Naive thymus-derived CD4-positive, alpha-beta T cell (primary cell): Measurements from ENCODE around the gene MYL3. TPM values are rescaled to one million over a fixed set of nuclear protein-coding genes. Genes with fewer than 3 reads are reported as not detected.

Experiments
- ATAC-seq: fragments of 150-1000 bp; cut with Tn5 transposase; 2 replicates; pipeline ENCODE4 v1.10.0; 2021; ENCODE audit warnings: mild to moderate bottlenecking, moderate library complexity
- CTCF ChIA-PET: fragments of 350-600 bp; sonication (Branson Sonifier 250); formaldehyde crosslinking; loops from one replicate; lab custom pipeline; 2021; ENCODE audit warnings: antibody characterized with exemption; lab: Charles Lee
- POLR2A ChIA-PET: fragments of 350-600 bp; sonication (Branson Sonifier 250); formaldehyde crosslinking; loops from one replicate; lab custom pipeline; 2021; ENCODE audit warnings: antibody characterized with exemption, inconsistent platforms; lab: Charles Lee
- DNase-seq, 9 donors: peaks; one replicate each; pipeline versions ENCODE4 v3.0.0 to v3.0.0-alpha.2; 2020 to 2022; ENCODE audit warnings: mixed read lengths in 1 of 9
- H3K27ac ChIP-seq: one replicate; pipeline ENCODE4 v1.7.0; 2013; ENCODE audit warnings: mild to moderate bottlenecking, low read depth, low read length, moderate library complexity
- H3K27me3 ChIP-seq, 2 donors: one replicate each; pipeline ENCODE4 v1.7.0; 2013; ENCODE audit warnings: low read length in 2 of 2, mild to moderate bottlenecking in 2 of 2, moderate library complexity in 2 of 2; ENCODE audit not compliant: control insufficient read depth in 2 of 2, insufficient read depth in 2 of 2
- H3K36me3 ChIP-seq, 3 experiments: 1 replicate in 2 of 3; 2 replicates in 1 of 3; pipeline ENCODE4 v1.7.0; 2013; ENCODE audit warnings: low read length in 3 of 3, mild to moderate bottlenecking in 3 of 3, moderate library complexity in 1 of 3; ENCODE audit not compliant: insufficient read depth in 3 of 3, control insufficient read depth in 2 of 3
- H3K4me1 ChIP-seq, 2 donors: one replicate each; pipeline ENCODE4 v1.7.0; 2013; ENCODE audit warnings: low read length in 2 of 2, mild to moderate bottlenecking in 2 of 2, moderate library complexity in 1 of 2; ENCODE audit not compliant: control insufficient read depth in 2 of 2, insufficient read depth in 2 of 2
- H3K4me3 ChIP-seq: 2 replicates; pipeline ENCODE4 v1.7.0; 2013; ENCODE audit warnings: mild to moderate bottlenecking, low read length
- H3K9me3 ChIP-seq, 3 experiments: 1 replicate in 2 of 3; 2 replicates in 1 of 3; pipeline ENCODE4 v1.7.0; 2013; ENCODE audit warnings: low read length in 3 of 3; ENCODE audit not compliant: control insufficient read depth in 2 of 3
- H3K27ac Mint-ChIP-seq, 9 donors: one replicate each; pipeline ENCODE4 v1.8.0; 2020 to 2022; ENCODE audit warnings: mixed read lengths in 9 of 9, mild to moderate bottlenecking in 8 of 9, moderate library complexity in 5 of 9, inconsistent platforms in 2 of 9
- H3K27me3 Mint-ChIP-seq, 5 donors: one replicate each; pipeline ENCODE4 v1.8.0; 2021 to 2022; ENCODE audit warnings: mixed read lengths in 5 of 5, mild to moderate bottlenecking in 1 of 5
- H3K36me3 Mint-ChIP-seq, 5 donors: one replicate each; pipeline ENCODE4 v1.8.0; 2020 to 2022; ENCODE audit warnings: mixed read lengths in 5 of 5, mild to moderate bottlenecking in 3 of 5, inconsistent platforms in 1 of 5
- H3K4me1 Mint-ChIP-seq, 7 donors: one replicate each; pipeline ENCODE4 v1.8.0; 2020 to 2022; ENCODE audit warnings: mixed read lengths in 7 of 7, mild to moderate bottlenecking in 3 of 7, inconsistent platforms in 1 of 7
- H3K4me3 Mint-ChIP-seq, 10 donors: one replicate each; pipeline ENCODE4 v1.8.0; 2020 to 2022; ENCODE audit warnings: mild to moderate bottlenecking in 10 of 10, mixed read lengths in 10 of 10, moderate library complexity in 6 of 10, inconsistent platforms in 2 of 10
- H3K9me3 Mint-ChIP-seq, 11 donors: one replicate each; pipeline ENCODE4 v1.8.0; 2020 to 2022; ENCODE audit warnings: mixed read lengths in 11 of 11, mild to moderate bottlenecking in 4 of 11, inconsistent platforms in 1 of 11, moderate library complexity in 1 of 11
- intact Hi-C, 2 donors: fragments of 100-400 bp; cut with micrococcal nuclease; formaldehyde crosslinking; loops; one replicate each; pipeline ENCODE4 v1.15.1; 2023
- polyA plus RNA-seq, 2 donors: library from polyadenylated mRNA; unstranded; fragments of 300-500 nt; fragmentation: Illumina TruSeq; gene quantifications; one replicate each; pipeline ENCODE4 v1.2.3, GENCODE V29; 2021
- total RNA-seq, 6 experiments: library from RNA in 5 of 6; stranded (reverse) in 5 of 6; gene quantifications; 1 replicate in 5 of 6; 2 replicates in 1 of 6; pipeline ENCODE4 v1.2.3 and lab custom pipeline; 2021 to 2026

MYL3 gene
- total and polyA plus RNA-seq, 7 experiments from 2014 or later, result not detected

GRCh38 chr3:46900007-46900292 lies 36.7 kb upstream of the MYL3 start:
- H3K36me3 ChIP-seq, result no peaks in the 10 kb centered on the region
- no peaks in the 10 kb centered on the region for H3K27me3 ChIP-seq
- intact Hi-C loops, result no loop called here
- Mint-ChIP-seq H3K36me3 (no peaks in the 10 kb centered on the region), H3K4me1 (peaks cover 0 to 10% (median 4%) of the 10 kb centered on the region in 7 donors), H3K27me3 (peaks cover 10 to 31% (median 26%) of the 10 kb centered on the region in 5 donors), H3K27ac (no peak overlapping the region), H3K9me3 (no peaks in the 10 kb centered on the region), H3K4me3 (no peak overlapping the region)
- ATAC-seq (no peak), DNase-seq (no peak)
- CTCF ChIA-PET, result interaction anchor here (1.0 to 1.4 kb wide), 2 partner anchors 9 to 198 kb away, joined by 3 to 4 read pairs; no protein-coding TSS in a partner anchor
- H3K4me3 ChIP-seq, result no peak overlapping the region
- H3K4me1 ChIP-seq, result no peaks in the 10 kb centered on the region
- no peaks in the 10 kb centered on the region for H3K9me3 ChIP-seq
- POLR2A ChIA-PET, result no interaction called here
- H3K27ac ChIP-seq, result no peak overlapping the region

DNA sequence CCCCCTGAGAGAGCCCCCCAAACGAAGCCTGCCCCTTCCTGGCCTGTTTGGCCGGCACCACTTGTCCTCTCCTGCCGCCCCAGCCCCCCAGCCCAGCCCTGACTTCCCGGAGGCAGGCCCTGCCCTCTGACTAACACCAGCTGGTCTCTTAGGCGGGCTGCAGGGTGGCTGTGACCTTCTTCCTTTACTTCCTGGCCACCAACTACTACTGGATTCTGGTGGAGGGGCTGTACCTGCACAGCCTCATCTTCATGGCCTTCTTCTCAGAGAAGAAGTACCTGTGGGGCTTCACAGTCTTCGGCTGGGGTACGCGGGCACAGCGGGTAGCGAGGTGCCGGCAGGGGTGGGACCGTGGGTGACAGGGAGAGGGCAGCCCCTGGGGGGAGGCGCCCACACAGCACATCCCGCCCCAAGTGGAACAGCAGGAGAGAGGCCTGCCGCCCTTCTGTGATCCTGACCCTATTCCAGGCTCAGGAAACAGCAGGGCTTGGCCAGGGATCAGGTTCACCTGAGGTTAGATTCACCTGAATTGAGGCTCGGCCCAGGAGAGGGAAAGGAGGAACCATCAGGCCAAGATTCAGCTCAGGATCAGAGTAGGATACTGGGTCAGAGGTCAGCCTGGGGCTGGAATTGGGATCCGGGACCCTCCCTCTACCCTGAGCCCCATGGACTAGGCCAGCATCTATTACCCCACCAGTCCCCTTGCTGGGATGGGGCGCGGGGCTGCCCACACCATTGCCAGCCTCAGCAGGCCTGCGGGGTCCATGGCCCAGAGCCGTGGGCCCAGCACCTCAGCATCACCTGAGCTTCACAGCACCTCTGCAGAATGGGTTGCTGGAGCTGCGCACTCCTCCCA lies 36.1 kb upstream of the MYL3 start:
- Mint-ChIP-seq H3K4me1 (peaks cover 0 to 10% (median 4%) of the 10 kb centered on the region in 7 donors), H3K4me3 (peak overlapping the region in 3 of 10 donors; percentile 19 to 52 (median 27)), H3K27me3 (peaks cover 11 to 33% (median 26%) of the 10 kb centered on the region in 5 donors), H3K36me3 (no peaks in the 10 kb centered on the region), H3K27ac (peak overlapping the region in 1 of 9 donors; percentile 59), H3K9me3 (no peaks in the 10 kb centered on the region)
- intact Hi-C loops, result no loop called here
- ChIA-PET POLR2A (no interaction called here), CTCF (interaction anchor here (1.0 to 1.4 kb wide), 2 partner anchors 10 to 197 kb away, joined by 3 to 4 read pairs; no protein-coding TSS in a partner anchor)
- H3K36me3 ChIP-seq, result no peaks in the 10 kb centered on the region
- H3K27ac ChIP-seq, result no peak overlapping the region
- H3K4me1 ChIP-seq, result no peaks in the 10 kb centered on the region
- no peak for DNase-seq
- H3K27me3 ChIP-seq, result no peaks in the 10 kb centered on the region
- H3K9me3 ChIP-seq, result no peaks in the 10 kb centered on the region
- no peak overlapping the region for H3K4me3 ChIP-seq
- ATAC-seq, result no peak

DNA sequence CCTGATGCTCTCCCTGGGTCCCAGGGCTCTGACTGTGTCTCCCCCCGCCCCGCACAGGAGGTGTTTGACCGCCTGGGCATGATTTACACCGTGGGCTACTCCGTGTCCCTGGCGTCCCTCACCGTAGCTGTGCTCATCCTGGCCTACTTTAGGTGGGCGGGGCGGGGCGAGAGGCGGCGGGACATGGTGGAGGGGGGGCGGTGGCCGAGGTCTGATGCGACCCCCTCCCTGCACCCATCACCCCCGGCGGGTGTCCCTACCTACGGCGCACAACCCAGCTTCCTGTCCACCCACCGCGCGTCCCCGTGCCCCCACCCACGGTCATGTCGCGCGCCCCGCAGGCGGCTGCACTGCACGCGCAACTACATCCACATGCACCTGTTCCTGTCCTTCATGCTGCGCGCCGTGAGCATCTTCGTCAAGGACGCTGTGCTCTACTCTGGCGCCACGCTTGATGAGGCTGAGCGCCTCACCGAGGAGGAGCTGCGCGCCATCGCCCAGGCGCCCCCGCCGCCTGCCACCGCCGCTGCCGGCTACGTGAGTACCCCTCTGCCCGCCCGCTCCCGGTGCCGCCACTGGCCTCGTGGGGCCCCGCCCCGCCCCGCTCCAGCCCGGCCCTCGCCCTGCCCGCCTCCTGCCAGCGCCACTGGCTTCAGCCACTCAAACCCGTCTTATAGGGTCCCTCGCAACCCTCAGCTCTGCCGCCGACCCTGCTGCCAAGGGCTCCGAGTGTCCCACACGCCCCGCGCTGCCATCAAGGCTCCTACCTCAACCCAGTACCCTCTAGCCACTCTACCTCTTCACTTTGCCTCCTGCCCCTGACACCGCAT lies 35.3 kb upstream of the MYL3 start:
- ChIA-PET POLR2A (no interaction called here), CTCF (no interaction called here)
- Histone ChIP-seq H3K36me3 (no peaks in the 10 kb centered on the region), H3K27ac (no peak overlapping the region), H3K4me1 (no peaks in the 10 kb centered on the region), H3K9me3 (no peaks in the 10 kb centered on the region), H3K27me3 (no peaks in the 10 kb centered on the region), H3K4me3 (no peak overlapping the region)
- DNase-seq, result no peak
- no peaks in the 10 kb centered on the region for H3K36me3 Mint-ChIP-seq
- peaks cover 16 to 41% (median 30%) of the 10 kb centered on the region in 5 donors for H3K27me3 Mint-ChIP-seq
- H3K4me3 Mint-ChIP-seq, result peak overlapping the region in 3 of 10 donors; percentile 32 to 52 (median 42)
- H3K27ac Mint-ChIP-seq, result peak overlapping the region in 2 of 9 donors; percentile 21 to 59
- intact Hi-C loops, result no loop called here
- H3K4me1 Mint-ChIP-seq, result peaks cover 0 to 10% (median 4%) of the 10 kb centered on the region in 7 donors
- no peaks in the 10 kb centered on the region for H3K9me3 Mint-ChIP-seq
- peak; percentile 18 for ATAC-seq

DNA sequence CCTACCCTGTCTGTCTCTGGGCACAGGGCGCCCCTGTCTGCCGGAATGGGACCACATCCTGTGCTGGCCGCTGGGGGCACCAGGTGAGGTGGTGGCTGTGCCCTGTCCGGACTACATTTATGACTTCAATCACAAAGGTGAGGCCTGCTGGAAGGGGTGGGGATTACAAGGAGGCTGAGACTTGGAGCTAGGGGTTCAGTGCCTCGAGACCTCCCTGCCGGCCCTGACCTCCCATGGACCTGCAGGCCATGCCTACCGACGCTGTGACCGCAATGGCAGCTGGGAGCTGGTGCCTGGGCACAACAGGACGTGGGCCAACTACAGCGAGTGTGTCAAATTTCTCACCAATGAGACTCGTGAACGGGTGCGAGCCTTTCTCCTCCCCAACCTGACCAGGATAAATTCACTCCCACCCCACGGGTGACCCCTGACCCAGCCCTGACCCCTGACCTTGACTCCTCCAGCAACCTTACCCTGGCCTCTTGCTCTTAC lies 34.6 kb upstream of the MYL3 start:
- ChIA-PET CTCF (no interaction called here), POLR2A (no interaction called here)
- no peak overlapping the region for H3K27ac ChIP-seq
- no peaks in the 10 kb centered on the region for H3K36me3 ChIP-seq
- peaks cover 0 to 10% (median 4%) of the 10 kb centered on the region in 7 donors for H3K4me1 Mint-ChIP-seq
- H3K27me3 Mint-ChIP-seq, result peaks cover 20 to 47% (median 37%) of the 10 kb centered on the region in 5 donors
- H3K4me3 ChIP-seq, result no peak overlapping the region
- intact Hi-C loops, result no loop called here
- no peaks in the 10 kb centered on the region for H3K36me3 Mint-ChIP-seq
- H3K27ac Mint-ChIP-seq, result peak overlapping the region in 1 of 9 donors; percentile 21
- ATAC-seq (no peak), DNase-seq (no peak)
- H3K4me1 ChIP-seq, result no peaks in the 10 kb centered on the region
- no peaks in the 10 kb centered on the region for H3K27me3 ChIP-seq
- no peaks in the 10 kb centered on the region for H3K9me3 ChIP-seq
- no peaks in the 10 kb centered on the region for H3K9me3 Mint-ChIP-seq
- H3K4me3 Mint-ChIP-seq, result no peak overlapping the region

- no peak for ATAC-seq
- Histone ChIP-seq H3K27me3 (peaks cover 0 to 5% of the 10 kb centered on the region in 2 donors), H3K4me3 (no peak overlapping the region), H3K9me3 (no peaks in the 10 kb centered on the region), H3K4me1 (no peaks in the 10 kb centered on the region), H3K27ac (no peak overlapping the region), H3K36me3 (no peaks in the 10 kb centered on the region)
- no peak for DNase-seq
- ChIA-PET CTCF (no interaction called here), POLR2A (no interaction called here)
- peaks cover 0 to 10% (median 4%) of the 10 kb centered on the region in 7 donors for H3K4me1 Mint-ChIP-seq
- peak overlapping the region in 1 of 10 donors; percentile 41 for H3K4me3 Mint-ChIP-seq
- no peaks in the 10 kb centered on the region for H3K9me3 Mint-ChIP-seq
- H3K36me3 Mint-ChIP-seq, result no peaks in the 10 kb centered on the region
- intact Hi-C loops, result no loop called here
- H3K27ac Mint-ChIP-seq, result no peak overlapping the region
- peaks cover 23 to 56% (median 42%) of the 10 kb centered on the region in 5 donors for H3K27me3 Mint-ChIP-seq
Observed at GRCh38 chr3:46897031-46897430, 33.8 kb upstream of the MYL3 start.

- Mint-ChIP-seq H3K4me1 (peaks cover 0 to 10% (median 6%) of the 10 kb centered on the region in 7 donors), H3K27ac (no peak overlapping the region), H3K36me3 (no peaks in the 10 kb centered on the region), H3K27me3 (peaks cover 30 to 62% (median 48%) of the 10 kb centered on the region in 5 donors), H3K4me3 (no peak overlapping the region), H3K9me3 (no peaks in the 10 kb centered on the region)
- CTCF ChIA-PET, result interaction anchor here (1.8 to 3.1 kb wide), 2 partner anchors 25 to 193 kb away, joined by 6 to 16 read pairs; no protein-coding TSS in a partner anchor
- intact Hi-C loops, result no loop called here
- POLR2A ChIA-PET, result no interaction called here
- no peaks in the 10 kb centered on the region for H3K36me3 ChIP-seq
- H3K27ac ChIP-seq, result no peak overlapping the region
- DNase-seq (no peak), ATAC-seq (no peak)
- H3K4me3 ChIP-seq, result no peak overlapping the region
- H3K4me1 ChIP-seq, result no peaks in the 10 kb centered on the region
- peaks cover 0 to 5% of the 10 kb centered on the region in 2 donors for H3K27me3 ChIP-seq
- H3K9me3 ChIP-seq, result no peaks in the 10 kb centered on the region
Observed at GRCh38 chr3:46896386-46896785, 33.1 kb upstream of the MYL3 start.
